Activated B cell treated with CpG ODN at 0.5 μM for 24 hours (primary cell): ENCODE measurements around the gene CA6. TPM values are rescaled to one million over a fixed set of nuclear protein-coding genes. Genes with fewer than 3 reads are reported as not detected.
A peak's percentile ranks its signal among the peaks of the same experiment; 100 is the strongest.

Experiments
- ATAC-seq: fragments of 200-7000 bp; cut with Tn5 transposase; one replicate; pipeline ENCODE4 v1.10.0; 2021; ENCODE audit warnings: low read depth, mild to moderate bottlenecking, moderate library complexity
- CTCF ChIA-PET: fragments of 350-600 bp; sonication (Branson Sonifier 250); formaldehyde crosslinking; loops from one replicate; lab custom pipeline; 2021; ENCODE audit warnings: antibody characterized with exemption; lab: Charles Lee
- POLR2A ChIA-PET: fragments of 350-600 bp; sonication (Branson Sonifier 250); formaldehyde crosslinking; loops from one replicate; lab custom pipeline; 2021; ENCODE audit warnings: antibody characterized with exemption; lab: Charles Lee
- DNase-seq: peaks from one replicate; pipeline ENCODE4 v3.0.0; 2022
- H3K27ac Mint-ChIP-seq: one replicate; pipeline ENCODE4 v1.8.0; 2020; ENCODE audit warnings: mixed read lengths
- H3K27me3 Mint-ChIP-seq: one replicate; pipeline ENCODE4 v1.8.0; 2021; ENCODE audit warnings: mixed read lengths
- H3K36me3 Mint-ChIP-seq: one replicate; pipeline ENCODE4 v1.8.0; 2021; ENCODE audit warnings: low read depth, mixed read lengths
- H3K4me1 Mint-ChIP-seq: one replicate; pipeline ENCODE4 v1.8.0; 2021; ENCODE audit warnings: mixed read lengths
- H3K4me3 Mint-ChIP-seq: one replicate; pipeline ENCODE4 v1.8.0; 2020; ENCODE audit warnings: mild to moderate bottlenecking, mixed read lengths
- H3K9me3 Mint-ChIP-seq: one replicate; pipeline ENCODE4 v1.8.0; 2020; ENCODE audit warnings: mixed read lengths
- CTCF ChIP-seq: fragments of 200-600 bp; IDR thresholded peaks from one replicate; pipeline ENCODE4 v1.8.0; 2022; ENCODE audit warnings: antibody characterized with exemption, mild to moderate bottlenecking
- intact Hi-C: fragments of 100-400 bp; cut with micrococcal nuclease; formaldehyde crosslinking; loops from one replicate; pipeline ENCODE4 v1.15.1; 2024
- total RNA-seq: library from RNA; stranded (reverse); gene quantifications from 2 replicates; pipeline ENCODE4 v1.2.3, GENCODE V29; 2022

Gene CA6
- total RNA-seq, 1 donor from 2014 or later, result not detected

- POLR2A ChIA-PET, result no interaction called here
- no peak overlapping the region for H3K27ac Mint-ChIP-seq
- ATAC-seq, result no peak
- H3K4me3 Mint-ChIP-seq, result no peak overlapping the region
- no peaks in the 10 kb centered on the region for H3K36me3 Mint-ChIP-seq
- CTCF ChIA-PET, result no interaction called here
- H3K4me1 Mint-ChIP-seq, result peaks cover 10% of the 10 kb centered on the region
- peaks cover 11% of the 10 kb centered on the region for H3K27me3 Mint-ChIP-seq
- no peak for DNase-seq
- intact Hi-C loops, result no loop called here
- no peak for TF ChIP-seq CTCF
- no peaks in the 10 kb centered on the region for H3K9me3 Mint-ChIP-seq
Observed at GRCh38 chr1:8984990-8985389, 39.3 kb downstream of the CA6 start.

GRCh38 chr1:8985915-8986813, 40.5 kb downstream of the CA6 start:
- Mint-ChIP-seq H3K36me3 (no peaks in the 10 kb centered on the region), H3K27ac (no peak overlapping the region), H3K4me3 (no peak overlapping the region), H3K9me3 (no peaks in the 10 kb centered on the region), H3K27me3 (peaks cover 11% of the 10 kb centered on the region), H3K4me1 (peaks cover 10% of the 10 kb centered on the region)
- no peak for TF ChIP-seq CTCF
- POLR2A ChIA-PET, result no interaction called here
- intact Hi-C loops, result no loop called here
- DNase-seq (no peak), ATAC-seq (no peak)
- CTCF ChIA-PET, result interaction anchor here (0.6 to 3.6 kb wide), 5 partner anchors 19 to 247 kb away, joined by 3 to 16 read pairs (median 8); no protein-coding TSS in a partner anchor

- intact Hi-C loops, result no loop called here
- H3K36me3 Mint-ChIP-seq, result no peaks in the 10 kb centered on the region
- peaks cover 10% of the 10 kb centered on the region for H3K4me1 Mint-ChIP-seq
- ATAC-seq (no peak), DNase-seq (no peak)
- TF ChIP-seq CTCF, result no peak
- no peak overlapping the region for H3K27ac Mint-ChIP-seq
- H3K27me3 Mint-ChIP-seq, result peaks cover 11% of the 10 kb centered on the region
- H3K9me3 Mint-ChIP-seq, result no peaks in the 10 kb centered on the region
- CTCF ChIA-PET, result interaction anchor here (1.1 to 3.6 kb wide), 7 partner anchors 16 to 246 kb away, joined by 3 to 16 read pairs (median 7); no protein-coding TSS in a partner anchor
- no peak overlapping the region for H3K4me3 Mint-ChIP-seq
- POLR2A ChIA-PET, result interaction anchor here (0.7 kb wide), 1 partner anchor 20 kb away, joined by 4 read pairs; no protein-coding TSS in a partner anchor
Observed at GRCh38 chr1:8986814-8987190, 41.1 kb downstream of the CA6 start.

GRCh38 chr1:8987881-8988617, 42.4 kb downstream of the CA6 start:
- H3K9me3 Mint-ChIP-seq, result peaks cover 3% of the 10 kb centered on the region
- TF ChIP-seq CTCF, result peak; percentile 83
- intact Hi-C loops, result loop anchor here (1.0 kb wide), 2 partner anchors 70 to 129 kb away; no protein-coding TSS in a partner anchor
- ChIA-PET POLR2A (no interaction called here), CTCF (interaction anchor here (0.9 to 3.6 kb wide), 9 partner anchors 17 to 129 kb away, joined by 3 to 16 read pairs (median 6); no protein-coding TSS in a partner anchor)
- DNase-seq, result peak; percentile 59
- H3K36me3 Mint-ChIP-seq, result no peaks in the 10 kb centered on the region
- no peak overlapping the region for H3K27ac Mint-ChIP-seq
- H3K4me3 Mint-ChIP-seq, result no peak overlapping the region
- H3K4me1 Mint-ChIP-seq, result peaks cover 10% of the 10 kb centered on the region
- peaks cover 11% of the 10 kb centered on the region for H3K27me3 Mint-ChIP-seq
- peak; percentile 91 for ATAC-seq
